Fibroblast of lung (primary cell): Measurements from ENCODE around the gene RTL10. TPM values are rescaled to one million over a fixed set of nuclear protein-coding genes. Genes with fewer than 3 reads are reported as not detected.

Experiments
- DNase-seq, 2 donors: peaks; one replicate each; pipeline versions ENCODE4 v3.0.0 to v3.0.0-alpha.2; 2010; ENCODE audit warnings: low read depth in 2 of 2
- H2AFZ ChIP-seq: 2 replicates; pipeline ENCODE4 v1.5.1; 2012; ENCODE audit warnings: low read length, control low read depth, inconsistent platforms
- H3K27ac ChIP-seq: 2 replicates; pipeline ENCODE4 v1.5.1; 2011; ENCODE audit warnings: low read length, control low read depth; ENCODE audit not compliant: insufficient read depth
- H3K27me3 ChIP-seq: 2 replicates; pipeline ENCODE4 v1.5.1; 2011; ENCODE audit warnings: mild to moderate bottlenecking, low read length; ENCODE audit not compliant: control insufficient read depth, insufficient read depth
- H3K36me3 ChIP-seq: 2 replicates; pipeline ENCODE4 v1.5.1; 2011; ENCODE audit warnings: low read length; ENCODE audit not compliant: control insufficient read depth, insufficient read depth
- H3K4me1 ChIP-seq: 2 replicates; pipeline ENCODE4 v1.5.1; 2011; ENCODE audit warnings: low read length; ENCODE audit not compliant: control insufficient read depth, insufficient read depth; ENCODE audit errors: extremely low read depth
- H3K4me2 ChIP-seq: 2 replicates; pipeline ENCODE4 v1.5.1; 2011; ENCODE audit warnings: low read length, control low read depth; ENCODE audit not compliant: insufficient read depth; ENCODE audit errors: extremely low read depth
- H3K4me3 ChIP-seq, 4 experiments: fragments of 200-600 bp in 1 of 4; sonication (generic) in 1 of 4; replicated peaks in 1 of 4; 2 replicates each; pipeline ENCODE4 v1.5.1; 2011 to 2016; ENCODE audit warnings: low read length in 4 of 4, low read depth in 3 of 4, mild to moderate bottlenecking in 3 of 4, control low read depth in 2 of 4, inconsistent platforms in 1 of 4, mixed read lengths in 1 of 4; ENCODE audit not compliant: insufficient read depth in 1 of 4; ENCODE audit errors: control extremely low read depth in 1 of 4
- H3K79me2 ChIP-seq: 2 replicates; pipeline ENCODE4 v1.5.1; 2012; ENCODE audit warnings: mild to moderate bottlenecking, low read length, inconsistent platforms; ENCODE audit not compliant: control insufficient read depth, insufficient read depth
- H3K9ac ChIP-seq: 2 replicates; pipeline ENCODE4 v1.5.1; 2011; ENCODE audit warnings: mild to moderate bottlenecking, low read length, control low read depth; ENCODE audit not compliant: insufficient read depth
- H3K9me3 ChIP-seq: 2 replicates; pipeline ENCODE4 v1.5.1; 2012; ENCODE audit warnings: low read depth, low read length; ENCODE audit not compliant: control insufficient read depth, insufficient read depth
- H4K20me1 ChIP-seq: 2 replicates; pipeline ENCODE4 v1.5.1; 2011; ENCODE audit warnings: low read length; ENCODE audit not compliant: control insufficient read depth, insufficient read depth; ENCODE audit errors: extremely low read depth
- EZH2 ChIP-seq: IDR thresholded peaks from 2 replicates; pipeline ENCODE4 v1.5.1; 2012; ENCODE audit warnings: low read length, control low read depth, mild to moderate bottlenecking; ENCODE audit errors: missing control alignments
- polyA plus RNA-seq, 2 donors: library from polyadenylated mRNA; depleted of rRNA in 1 of 2; stranded (reverse) in 1 of 2; unstranded in 1 of 2; fragments of >200 nt; gene quantifications; 2 replicates each; pipeline ENCODE4 v1.2.1, GENCODE V29; 2011 to 2012; ENCODE audit warnings: missing spikeins in 1 of 2
- total RNA-seq: library from RNA; depleted of rRNA; stranded (reverse); fragments of >200 nt; gene quantifications from 2 replicates; pipeline ENCODE4 v1.2.1, GENCODE V29; 2014
- TF ChIP-seq, protein P1 (sequence below), 2 donors: IDR thresholded peaks in 1 of 2; conservative IDR thresholded peaks in 1 of 2; 1 replicate in 1 of 2; 2 replicates in 1 of 2; pipeline ENCODE4 v1.5.1; 2011 to 2012; ENCODE audit warnings: low read length in 2 of 2, control low read depth in 1 of 2, inconsistent platforms in 1 of 2, low read depth in 1 of 2, mild to moderate bottlenecking in 1 of 2

The RTL10 gene
- total and polyA plus RNA-seq, 2 donors (not counting 1 experiment from before 2014, with no cell fraction given): 6.5 to 7.3 TPM

DNA sequence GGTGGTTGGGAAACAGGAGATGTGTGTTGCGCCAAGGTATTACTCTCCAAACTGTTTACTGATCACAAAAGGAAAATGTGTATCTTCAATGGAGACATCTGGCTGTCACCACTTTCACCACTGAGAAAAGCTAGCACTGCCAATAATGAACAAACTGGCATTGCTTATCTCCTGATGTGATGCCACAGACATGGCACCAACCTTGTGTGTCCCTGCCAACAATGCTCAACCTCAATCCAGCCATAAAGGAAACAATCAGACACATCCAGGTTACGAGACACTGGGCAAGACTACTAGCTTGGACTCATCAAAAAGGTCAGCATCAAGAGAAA, 28.1 kb downstream of the RTL10 start:
- Histone ChIP-seq H3K4me2 (no peak overlapping the region), H3K4me3 (no peak overlapping the region), H3K27me3 (no peaks in the 10 kb centered on the region), H4K20me1 (no peaks in the 10 kb centered on the region), H3K27ac (no peak overlapping the region), H2AFZ (no peak overlapping the region), H3K9me3 (no peaks in the 10 kb centered on the region), H3K79me2 (no peaks in the 10 kb centered on the region), H3K4me1 (no peaks in the 10 kb centered on the region), H3K36me3 (peaks cover 2% of the 10 kb centered on the region), H3K9ac (no peak overlapping the region)
- DNase-seq: no peak
- TF ChIP-seq, protein P1, sequence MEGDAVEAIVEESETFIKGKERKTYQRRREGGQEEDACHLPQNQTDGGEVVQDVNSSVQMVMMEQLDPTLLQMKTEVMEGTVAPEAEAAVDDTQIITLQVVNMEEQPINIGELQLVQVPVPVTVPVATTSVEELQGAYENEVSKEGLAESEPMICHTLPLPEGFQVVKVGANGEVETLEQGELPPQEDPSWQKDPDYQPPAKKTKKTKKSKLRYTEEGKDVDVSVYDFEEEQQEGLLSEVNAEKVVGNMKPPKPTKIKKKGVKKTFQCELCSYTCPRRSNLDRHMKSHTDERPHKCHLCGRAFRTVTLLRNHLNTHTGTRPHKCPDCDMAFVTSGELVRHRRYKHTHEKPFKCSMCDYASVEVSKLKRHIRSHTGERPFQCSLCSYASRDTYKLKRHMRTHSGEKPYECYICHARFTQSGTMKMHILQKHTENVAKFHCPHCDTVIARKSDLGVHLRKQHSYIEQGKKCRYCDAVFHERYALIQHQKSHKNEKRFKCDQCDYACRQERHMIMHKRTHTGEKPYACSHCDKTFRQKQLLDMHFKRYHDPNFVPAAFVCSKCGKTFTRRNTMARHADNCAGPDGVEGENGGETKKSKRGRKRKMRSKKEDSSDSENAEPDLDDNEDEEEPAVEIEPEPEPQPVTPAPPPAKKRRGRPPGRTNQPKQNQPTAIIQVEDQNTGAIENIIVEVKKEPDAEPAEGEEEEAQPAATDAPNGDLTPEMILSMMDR (conservative IDR thresholded peaks at IDR 0.05 in 1 of 2, IDR thresholded peaks at IDR 0.05 in 1 of 2; ENCODE audit: low read depth in 1 of 2, low read length in 2 of 2): no peak
- TF ChIP-seq EZH2: no peak

DNA sequence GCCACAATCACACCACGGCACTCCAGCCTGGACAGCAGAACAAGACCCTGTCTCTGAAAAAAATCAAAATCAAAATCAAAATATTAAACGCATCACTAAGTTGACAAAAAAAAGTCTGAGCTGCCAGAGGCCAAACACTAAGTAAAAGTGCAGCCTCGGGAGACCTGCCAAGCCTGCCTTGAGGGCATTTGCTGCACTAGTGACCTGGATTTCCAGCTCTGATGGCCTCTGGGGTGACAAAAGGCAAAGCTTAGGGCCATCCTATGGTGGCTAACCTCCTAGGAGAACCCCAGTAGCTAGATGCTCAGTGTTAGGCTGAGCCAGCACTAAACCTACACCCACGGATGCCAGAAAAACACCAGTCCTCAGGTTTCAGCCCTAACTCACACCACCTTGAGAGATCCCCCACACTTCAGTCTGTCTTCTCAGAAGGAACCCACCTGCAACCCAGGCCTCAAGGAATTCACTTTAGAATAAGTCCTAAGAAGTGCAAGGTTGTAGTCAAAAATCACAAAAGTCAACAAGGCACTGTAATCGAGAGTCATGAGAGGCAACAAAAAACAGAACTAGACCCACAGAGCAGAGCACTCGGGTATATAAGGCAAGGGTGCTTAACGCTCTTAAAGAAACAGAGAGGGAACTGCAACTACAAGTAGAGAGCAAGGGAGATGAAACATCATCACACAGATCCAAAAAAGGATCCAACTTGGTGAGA, 28.6 kb downstream of the RTL10 start:
- H2AFZ ChIP-seq: no peak overlapping the region
- H3K9me3 ChIP-seq: no peaks in the 10 kb centered on the region
- H3K27ac ChIP-seq: no peak overlapping the region
- H3K4me2 ChIP-seq: no peak overlapping the region
- H3K36me3 ChIP-seq: peaks cover 2% of the 10 kb centered on the region
- H3K4me3 ChIP-seq: no peak overlapping the region
- DNase-seq: no peak
- TF ChIP-seq EZH2: no peak
- TF ChIP-seq, protein P1 (conservative IDR thresholded peaks at IDR 0.05 in 1 of 2, IDR thresholded peaks at IDR 0.05 in 1 of 2; ENCODE audit: low read depth in 1 of 2, low read length in 2 of 2): no peak
- H3K27me3 ChIP-seq: no peaks in the 10 kb centered on the region
- H3K9ac ChIP-seq: no peak overlapping the region
- no peaks in the 10 kb centered on the region for H4K20me1 ChIP-seq
- no peaks in the 10 kb centered on the region for H3K4me1 ChIP-seq
- H3K79me2 ChIP-seq: no peaks in the 10 kb centered on the region

- Histone ChIP-seq H3K9ac (no peak overlapping the region), H3K4me1 (no peaks in the 10 kb centered on the region), H3K9me3 (no peaks in the 10 kb centered on the region), H2AFZ (no peak overlapping the region), H3K36me3 (peaks cover 2% of the 10 kb centered on the region), H4K20me1 (no peaks in the 10 kb centered on the region), H3K27ac (no peak overlapping the region), H3K4me2 (no peak overlapping the region), H3K4me3 (no peak overlapping the region), H3K27me3 (no peaks in the 10 kb centered on the region), H3K79me2 (no peaks in the 10 kb centered on the region)
- no peak for DNase-seq
- TF ChIP-seq, protein P1 (conservative IDR thresholded peaks at IDR 0.05 in 1 of 2, IDR thresholded peaks at IDR 0.05 in 1 of 2; ENCODE audit: low read depth in 1 of 2, low read length in 2 of 2): no peak
- no peak for TF ChIP-seq EZH2
Observed at GRCh38 chr22:19824926-19825339, 29.7 kb downstream of the RTL10 start.
